ENCODE results near the gene ANKZF1. TPM values are rescaled to one million over a fixed set of nuclear protein-coding genes. Genes with fewer than 3 reads are reported as not detected.
A peak's percentile ranks its signal among the peaks of the same experiment; 100 is the strongest.
"Not testable (repeated sequence)": the region's sequence is repeated elsewhere in the genome, so short reads cannot be mapped to it uniquely, and the experiment has no call there.

Gene ANKZF1
- polyA plus RNA-seq, 1 donor: 73.1 TPM

DNA sequence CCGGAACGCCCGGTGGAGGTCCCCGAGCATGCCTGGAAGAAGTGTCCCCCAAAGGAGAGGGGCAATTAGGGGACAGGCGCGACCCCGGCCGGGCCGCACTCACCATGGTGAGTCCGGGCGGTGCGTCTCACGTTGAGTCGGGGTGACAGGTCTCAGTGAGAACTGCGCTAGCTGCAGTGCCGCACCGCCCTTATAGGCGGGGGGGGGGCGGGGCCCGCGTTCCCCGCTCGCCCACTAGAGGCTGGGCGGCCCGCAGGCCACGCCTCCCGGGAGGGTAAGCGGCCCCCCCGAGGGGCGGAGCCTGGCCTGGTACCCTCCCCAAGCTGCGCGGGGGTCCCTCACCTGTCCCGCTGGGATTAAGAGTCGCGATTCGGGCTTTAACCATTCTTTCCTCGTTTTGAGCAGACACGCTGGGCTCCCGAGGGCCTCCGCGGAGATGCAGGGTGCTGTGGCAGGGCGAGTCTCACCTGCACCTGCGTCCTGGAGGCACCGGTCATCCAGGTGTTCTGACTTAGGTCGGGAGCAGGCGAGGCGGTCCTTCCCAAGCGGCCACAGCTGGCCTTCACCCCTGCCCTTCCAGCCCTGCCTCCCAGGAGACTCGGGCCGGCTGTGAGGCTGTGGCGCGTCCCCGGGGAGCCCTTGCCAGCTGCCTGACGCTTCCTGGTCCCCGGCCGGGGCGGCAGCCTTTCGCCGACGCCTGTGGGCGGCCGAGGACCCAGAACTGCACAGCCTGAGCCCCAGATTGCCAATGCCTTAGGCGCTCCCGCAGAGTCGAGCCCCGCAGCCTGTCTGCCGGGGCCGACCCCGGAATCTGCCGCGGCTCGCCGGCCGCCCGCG is 24.4 kb downstream of the ANKZF1 start, which contains the start of gene TUBA4A:
TUBA4A (minus strand) TSS at position 166 of the 837 bp plus-strand sequence; CDS start at position 106, 60 bp downstream.
- DNase-seq: no peak

DNA sequence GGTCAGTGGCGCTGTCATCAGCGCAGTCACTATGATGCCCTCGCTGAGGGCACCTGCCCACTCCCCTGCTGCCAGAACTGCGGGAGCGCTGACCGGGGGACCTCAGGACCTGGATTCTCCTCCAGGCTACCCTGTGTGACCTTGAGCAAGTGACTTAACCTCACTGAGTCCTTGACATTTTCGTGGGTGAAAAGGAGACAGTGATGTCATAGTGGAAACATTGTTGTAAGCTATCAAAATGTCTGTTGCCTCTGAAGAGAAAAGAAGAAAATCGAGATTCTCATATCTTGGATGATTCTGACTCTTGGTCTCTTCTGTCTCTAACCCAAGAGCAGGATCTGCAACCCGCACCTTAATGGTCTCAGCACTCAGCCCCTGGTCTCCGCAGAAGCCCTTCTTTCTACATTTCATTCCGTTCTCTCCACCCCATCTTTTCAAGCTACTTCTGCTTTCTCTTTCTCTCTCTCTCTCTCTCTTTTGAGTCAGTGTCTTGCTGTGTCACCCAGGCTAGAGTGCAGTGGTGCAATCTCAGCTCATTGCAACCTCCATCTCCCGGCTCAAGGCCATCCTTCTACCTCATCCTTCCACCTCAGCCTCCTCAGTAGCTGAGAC is 25.1 kb downstream of the ANKZF1 start:
- no peak for DNase-seq

DNA sequence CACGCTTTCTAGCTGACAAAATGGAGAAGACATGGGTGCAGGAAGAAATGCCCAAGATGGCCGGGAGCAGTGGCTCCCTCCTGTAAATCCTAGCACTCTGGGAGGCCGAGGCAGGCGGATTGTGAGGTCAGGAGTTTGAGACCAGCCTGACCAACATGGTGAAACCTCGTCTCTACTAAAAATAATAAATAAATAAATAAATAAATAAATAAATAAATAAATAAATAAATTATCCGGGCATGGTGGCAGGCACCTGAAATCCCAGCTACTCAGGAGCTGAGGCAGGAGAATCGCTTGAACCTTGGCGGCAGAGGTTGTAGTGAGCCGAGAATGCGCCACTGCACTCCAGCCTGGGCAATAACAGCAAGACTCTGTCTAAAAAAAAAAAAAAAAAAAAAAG is 29.3 kb downstream of the ANKZF1 start:
- not testable (repeated sequence) for DNase-seq

DNA sequence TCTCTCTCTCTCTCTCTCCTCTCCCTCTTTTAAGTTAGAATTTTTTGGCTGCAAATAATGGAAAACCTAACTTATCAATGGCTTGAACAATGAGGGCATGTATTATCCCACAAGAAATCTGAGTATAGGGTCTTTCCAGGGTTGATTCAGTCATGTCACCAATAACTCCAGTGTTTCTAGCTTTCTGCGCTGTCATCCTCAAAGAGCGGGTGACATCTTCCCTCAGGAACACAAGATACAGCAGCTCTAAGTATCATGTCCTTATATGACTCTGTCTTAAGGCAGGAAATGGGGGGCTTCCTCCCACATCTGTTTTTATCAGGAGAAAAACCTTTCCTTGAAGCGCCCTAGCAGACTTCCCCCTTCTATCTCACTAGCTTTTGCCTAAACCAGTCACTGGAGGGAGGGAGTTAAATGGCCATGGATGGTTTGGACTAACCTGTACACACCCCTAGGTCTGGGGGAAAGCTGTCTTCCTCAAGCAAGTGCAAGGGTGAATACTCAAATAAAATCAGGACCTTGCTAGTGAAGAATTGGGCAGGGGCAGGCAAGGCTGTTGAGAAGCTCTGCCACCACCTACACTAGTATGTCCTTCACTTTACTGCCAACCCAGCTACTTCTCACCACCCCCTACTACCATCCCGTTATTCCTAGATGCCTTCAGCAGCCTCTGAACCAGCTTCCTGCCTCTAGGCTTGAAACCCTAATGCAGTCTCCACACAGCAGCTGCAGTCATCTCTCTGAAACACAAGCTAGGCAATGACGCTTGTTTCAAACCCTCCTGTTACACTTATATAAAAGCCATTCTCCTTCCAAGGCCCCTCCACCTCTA is 31.6 kb downstream of the ANKZF1 start:
- no peak for DNase-seq

DNA sequence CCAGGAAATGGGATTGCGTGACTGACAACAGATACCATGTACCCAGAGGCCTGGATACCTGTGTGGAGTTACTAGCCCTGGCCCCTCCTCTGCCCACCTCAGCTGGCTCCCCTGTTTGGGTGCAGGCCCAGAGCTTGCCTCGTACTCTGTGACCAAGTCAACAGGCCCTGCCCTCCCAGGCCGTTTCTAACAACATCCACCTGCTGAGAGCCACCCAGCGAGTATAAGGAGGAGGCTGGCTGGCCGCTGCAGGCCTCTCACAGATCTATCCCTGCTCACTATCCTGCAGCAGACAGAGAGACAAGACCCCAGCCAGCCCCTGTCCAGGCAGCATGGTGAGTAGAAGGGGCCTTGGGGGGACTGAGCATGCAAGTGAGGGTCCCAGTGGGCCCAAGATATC is 36.6 kb downstream of the ANKZF1 start:
- no peak for DNase-seq

DNA sequence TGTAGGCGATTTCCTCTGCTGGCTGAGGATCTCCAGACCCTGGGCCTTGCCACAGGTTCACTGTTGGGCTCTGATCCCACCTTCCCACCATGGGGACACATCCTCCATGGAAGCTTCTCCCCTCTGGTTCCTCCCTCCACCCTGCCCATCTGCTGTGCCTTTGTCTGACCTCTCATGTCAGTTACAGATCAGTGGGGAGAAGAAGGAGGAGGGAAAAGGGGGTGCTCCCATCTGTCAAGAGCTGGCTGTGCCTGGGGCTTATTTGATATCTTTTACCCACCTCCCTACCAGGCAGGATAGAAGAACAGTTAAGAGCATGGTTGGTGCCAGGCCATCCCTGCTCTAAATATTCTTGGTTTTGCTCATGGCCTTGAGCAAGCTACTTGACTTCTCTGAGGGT is 37.3 kb downstream of the ANKZF1 start:
- no peak for DNase-seq

DNA sequence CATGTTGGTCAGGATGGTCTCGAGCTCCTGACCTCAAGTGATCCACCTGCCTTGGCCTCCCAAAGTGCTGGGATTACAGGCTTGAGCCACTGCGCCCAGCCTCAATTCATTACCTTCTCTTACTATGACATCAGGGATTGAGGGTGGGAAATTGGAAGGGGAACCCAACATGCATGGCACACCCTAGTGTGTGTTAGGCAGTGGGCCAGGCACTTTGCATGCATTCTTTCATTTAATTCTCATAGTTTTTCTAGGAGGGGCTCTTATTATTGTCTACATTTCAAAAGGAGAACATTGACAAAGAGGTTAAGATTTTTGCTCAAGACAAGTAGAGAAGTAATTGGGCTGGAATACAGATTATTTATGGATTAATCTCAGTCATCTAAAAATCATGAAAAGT is 38.7 kb downstream of the ANKZF1 start:
- no peak for DNase-seq

DNA sequence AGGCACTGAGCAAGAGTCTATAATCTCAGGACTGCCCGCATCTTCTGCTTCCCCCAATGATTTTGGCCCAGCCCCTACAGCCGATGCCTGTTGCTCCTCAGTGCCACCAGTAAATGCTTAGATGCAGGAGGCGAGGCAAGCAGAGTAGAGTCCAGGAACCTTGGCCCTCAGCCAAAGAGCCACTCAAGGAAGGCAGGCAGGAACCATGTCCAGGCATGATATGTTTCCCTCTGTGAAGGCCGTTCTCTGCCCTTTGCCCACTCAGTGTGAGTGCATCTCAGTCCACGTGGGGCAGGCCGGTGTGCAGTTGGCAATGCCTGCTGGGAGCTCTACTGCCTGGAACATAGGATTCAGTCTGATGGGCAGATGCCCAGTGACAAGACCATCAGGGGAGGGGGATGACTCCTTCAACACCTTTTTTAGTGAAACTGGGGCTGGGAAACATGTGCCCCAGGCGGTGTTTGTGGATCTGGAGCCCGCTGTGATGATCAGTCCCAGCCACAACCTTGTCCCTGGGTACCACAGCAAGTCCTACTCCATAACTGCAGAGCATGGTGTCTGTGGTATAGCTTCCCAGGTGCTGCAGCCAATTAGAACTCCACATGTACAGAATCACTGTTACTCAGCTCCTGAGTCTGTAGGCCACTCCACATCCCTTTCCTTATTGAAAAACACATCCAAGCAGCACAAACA is 39.9 kb downstream of the ANKZF1 start:
- no peak for DNase-seq

DNA sequence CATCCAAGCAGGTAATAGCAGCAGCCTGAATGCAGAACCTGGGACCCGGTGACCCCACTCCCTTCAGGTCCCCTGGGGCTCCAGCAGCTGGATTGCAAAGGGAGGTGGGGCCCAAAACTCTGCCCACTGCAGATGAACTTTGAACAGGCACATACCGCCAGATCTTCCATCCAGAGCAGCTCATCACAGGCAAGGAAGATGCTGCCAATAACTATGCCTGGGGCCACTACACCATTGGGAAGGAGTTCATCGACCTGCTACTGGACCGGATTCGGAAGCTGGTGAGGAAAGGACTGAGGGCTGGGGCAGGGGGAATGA is 40.4 kb downstream of the ANKZF1 start:
- DNase-seq: no peak

DNA sequence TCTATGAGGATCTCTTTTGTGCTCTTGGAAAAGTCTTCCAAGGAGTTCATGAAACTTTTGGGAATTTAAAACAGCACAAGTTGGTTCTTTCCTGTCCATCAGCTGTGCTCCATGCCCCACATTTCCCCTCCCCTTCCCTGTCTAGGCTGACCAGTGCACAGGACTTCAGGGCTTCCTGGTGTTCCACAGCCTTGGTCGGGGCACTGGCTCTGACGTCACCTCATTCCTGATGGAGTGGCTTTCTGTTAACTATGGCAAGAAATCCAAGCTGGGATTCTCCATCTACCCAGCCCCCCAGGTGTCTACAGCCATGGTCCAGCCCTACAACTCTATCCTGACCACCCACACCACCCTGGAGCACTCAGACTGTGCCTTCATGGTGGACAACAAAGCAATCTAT is 41.4 kb downstream of the ANKZF1 start:
- DNase-seq: no peak

DNA sequence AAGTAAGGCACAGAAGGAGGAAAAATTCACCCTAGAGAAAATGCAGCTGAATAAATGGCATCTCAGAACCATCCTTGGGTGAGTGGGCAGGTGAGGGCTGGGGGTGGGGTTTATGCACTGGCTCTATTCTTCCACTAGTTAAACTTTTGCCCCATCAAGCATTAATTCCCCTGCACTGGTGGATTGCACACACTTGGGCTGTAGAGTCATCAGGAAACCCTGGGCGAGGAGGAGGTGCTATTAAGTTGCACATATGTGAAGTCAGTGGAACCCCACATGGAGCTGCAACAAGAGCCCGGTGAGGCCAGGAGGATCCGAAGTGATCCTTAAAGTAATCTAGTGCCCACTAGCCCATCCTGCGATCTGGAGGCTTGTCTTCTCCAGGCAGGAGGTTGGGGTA is 42.8 kb downstream of the ANKZF1 start:
- DNase-seq: no peak

DNA sequence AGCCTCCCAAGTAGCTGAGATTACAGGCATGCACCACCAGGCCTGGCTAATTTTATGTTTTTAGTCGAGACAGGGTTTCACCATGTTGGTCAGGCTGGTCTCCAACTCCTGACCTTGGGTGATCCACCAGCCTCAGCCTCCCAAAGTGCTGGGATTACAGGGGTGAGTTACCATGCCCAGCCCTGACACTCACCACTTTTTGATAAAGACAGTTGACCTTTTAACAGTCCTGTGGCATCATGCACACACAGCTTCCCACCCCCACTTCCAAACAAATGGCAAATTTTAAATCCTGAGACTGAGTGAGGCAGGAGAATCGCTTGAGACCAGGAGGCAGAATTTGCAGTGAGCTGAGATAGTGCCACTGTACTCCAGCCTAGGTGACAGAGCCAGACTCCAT is 43.4 kb downstream of the ANKZF1 start:
- no peak for DNase-seq

DNA sequence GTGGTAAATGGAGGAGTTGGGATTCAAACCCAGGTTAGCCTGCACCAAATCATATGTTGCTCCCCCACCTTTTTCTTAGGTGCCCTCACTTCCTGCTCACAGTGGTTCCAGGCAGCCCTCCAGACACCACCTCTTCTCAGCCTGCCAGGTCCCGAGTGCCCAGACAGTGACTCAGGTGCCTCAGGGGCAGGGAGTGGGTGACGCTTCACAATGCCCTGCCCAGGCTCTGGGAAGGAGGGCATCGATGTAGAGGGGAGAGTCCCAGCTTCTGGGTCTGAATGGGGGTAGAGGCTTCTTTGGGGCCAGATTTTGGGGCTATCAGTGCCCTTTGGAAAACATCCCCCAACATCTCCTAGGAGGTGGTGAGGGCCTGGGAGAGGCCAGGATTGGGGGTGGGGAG is 44.3 kb downstream of the ANKZF1 start:
- no peak for DNase-seq

DNA sequence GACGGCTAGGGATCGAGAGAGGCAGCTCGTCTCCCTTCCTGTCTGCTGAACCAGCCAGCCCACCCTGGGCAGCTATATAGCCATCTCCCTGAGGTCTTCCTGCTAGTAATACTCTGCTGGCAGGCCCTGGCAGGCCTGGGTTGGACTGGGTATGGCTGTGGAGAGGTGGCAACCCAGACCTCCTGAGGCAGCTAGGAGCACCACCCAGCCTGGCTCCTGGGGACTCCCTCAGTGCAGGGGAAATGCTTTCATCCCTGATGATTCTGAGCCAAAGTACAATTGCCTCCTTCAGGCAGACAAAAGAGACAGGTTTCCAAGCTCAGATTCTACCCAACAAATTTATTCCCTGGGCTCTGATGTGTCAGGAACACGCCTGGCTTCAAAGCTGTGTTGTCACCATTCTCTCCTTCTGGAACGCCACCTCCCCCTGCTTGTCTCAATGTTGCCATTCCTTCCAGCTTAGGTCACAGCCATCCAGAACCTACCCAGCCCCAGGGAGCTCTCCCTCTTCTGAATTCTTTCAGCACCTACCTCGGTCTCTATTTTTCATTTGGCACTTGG is 44.8 kb downstream of the ANKZF1 start:
- no peak for DNase-seq

DNA sequence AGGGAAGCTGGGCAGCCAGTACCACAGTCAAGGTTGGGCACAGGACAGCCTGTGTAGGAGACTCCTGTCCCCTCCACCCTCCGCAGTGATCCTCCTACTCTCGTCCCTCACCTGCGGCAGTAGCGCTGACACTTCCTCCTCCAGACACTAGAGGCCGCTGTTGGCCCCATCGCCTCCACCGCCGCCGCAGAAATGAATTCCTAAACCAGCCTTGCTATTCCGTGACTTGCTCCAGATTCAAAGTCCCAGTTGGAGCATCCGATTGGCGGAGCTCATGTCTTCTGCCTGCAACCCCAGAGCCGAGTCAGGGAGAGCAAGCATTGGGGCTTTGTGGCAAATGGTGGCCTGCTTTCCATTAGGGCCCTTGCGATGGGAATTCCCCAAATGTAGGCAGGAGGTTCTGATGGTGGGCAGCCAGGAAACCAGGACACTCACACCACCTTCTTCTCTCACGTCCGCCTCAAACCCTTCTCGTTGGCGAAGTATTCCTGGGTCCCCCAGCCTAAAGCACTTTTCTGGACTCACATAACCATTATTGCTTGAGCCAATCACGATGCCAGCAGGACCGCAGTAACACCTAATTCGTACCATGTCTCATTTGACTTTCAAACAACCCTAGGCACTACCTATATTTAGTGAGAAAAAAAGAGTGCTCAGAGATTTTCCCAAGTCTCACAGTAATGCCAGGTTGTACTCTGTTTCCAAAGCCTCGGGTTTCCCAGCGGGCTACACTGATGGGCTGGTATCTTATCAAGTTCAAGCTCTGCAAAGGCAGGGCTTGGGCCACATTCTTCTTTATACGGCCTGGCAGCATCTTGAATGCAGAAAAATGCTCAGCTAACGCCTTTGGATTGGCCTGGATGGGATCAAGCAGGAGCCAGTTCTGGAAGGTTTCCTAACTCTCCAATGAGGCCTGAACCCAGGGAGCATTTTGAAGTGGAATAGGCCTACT is 48.4 kb downstream of the ANKZF1 start:
- DNase-seq: peak; percentile 82

DNA sequence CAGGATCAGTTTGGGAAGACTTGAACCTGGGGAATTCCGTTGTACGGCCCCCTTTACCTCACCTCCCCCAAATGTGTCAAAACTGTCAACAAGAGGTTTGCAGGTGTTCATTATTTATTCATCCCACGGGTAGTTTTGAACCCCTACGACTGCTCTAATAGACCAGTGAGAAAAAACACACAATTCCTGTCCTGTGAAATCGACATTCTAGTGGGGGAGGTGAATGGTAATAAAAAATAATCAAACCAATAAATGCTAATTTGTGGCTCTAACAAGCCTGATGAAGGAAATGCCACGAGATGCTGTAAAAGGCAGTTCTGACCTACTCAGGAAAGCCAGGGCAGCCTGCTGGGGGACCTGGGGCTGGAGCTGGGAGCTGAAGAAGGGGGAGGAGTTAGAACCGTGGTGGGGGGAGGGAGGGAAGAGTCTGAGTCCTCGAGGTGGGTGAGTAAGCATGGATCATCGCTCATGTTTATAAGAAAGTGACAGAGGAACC is 49.1 kb downstream of the ANKZF1 start:
- no peak for DNase-seq

DNA sequence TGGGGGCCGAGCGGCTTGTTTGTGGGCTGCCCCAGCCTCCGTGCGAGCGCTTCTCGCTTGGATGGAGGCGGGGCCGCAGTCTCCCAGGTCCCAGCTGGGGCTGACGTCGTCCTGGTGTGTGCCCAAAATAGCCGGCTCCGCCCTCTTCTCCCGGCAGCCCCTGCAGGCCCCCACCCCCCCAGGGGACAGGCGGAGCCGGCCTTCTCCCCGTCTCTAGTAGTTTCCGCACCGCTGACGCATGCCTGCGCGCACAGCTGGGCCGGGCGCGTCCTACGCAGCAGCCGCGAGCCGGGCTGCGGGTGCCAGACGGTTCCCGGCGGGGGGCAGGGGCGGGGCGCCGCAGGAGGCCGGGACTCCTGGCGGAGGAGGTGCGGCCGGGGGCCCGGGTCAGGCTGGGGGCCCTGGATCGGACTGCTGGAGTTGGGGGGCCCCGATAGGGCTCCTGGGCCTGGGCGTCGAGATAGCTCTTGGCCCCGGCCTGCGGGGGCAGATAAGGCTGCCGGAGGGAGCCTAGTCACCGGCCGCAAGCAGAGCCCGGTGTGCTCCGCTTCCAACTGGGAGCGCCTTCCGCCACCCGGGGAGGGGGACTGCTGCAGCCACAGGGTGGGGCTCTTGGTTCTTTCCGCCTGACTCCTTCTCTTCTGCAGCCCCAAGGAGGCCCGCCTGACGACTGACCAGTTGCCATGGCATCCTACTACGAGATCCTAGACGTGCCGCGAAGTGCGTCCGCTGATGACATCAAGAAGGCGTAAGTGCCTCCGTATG is 49.7 kb downstream of the ANKZF1 start, which contains the start of gene DNAJB2:
DNAJB2 (plus strand) TSS at position 216 of the 765 bp plus-strand sequence; CDS start at position 684, 468 bp downstream.
- peak; percentile 97 for DNase-seq

DNA sequence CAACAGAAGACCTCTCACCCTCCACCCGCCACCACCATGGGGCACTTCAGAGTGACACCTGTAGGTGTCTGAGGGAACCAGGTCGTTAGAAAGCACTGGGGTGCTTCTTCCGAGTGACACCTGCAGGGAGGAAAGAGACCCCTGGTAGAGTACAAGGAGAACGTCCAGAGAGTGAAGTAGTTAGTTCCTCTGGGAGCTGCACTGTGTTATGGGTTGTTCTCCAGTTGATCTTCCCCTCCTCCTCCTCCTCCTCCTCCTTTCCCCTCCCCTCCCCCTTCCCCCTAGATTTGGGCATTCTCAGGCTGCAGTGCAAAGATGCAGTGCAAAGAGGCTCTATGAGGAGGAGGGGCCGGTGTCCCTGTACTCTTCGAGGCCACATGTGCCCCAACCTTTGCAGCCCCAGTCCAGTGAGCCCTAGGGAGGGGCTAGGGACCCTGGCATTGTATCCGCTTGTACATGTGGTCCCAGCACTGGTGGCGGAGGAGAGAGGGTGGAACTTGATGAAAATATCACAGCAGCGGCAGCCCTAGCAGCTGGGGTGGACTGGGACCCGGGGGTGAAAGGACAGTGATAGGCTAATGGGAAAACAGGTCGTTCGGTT is 50.4 kb downstream of the ANKZF1 start:
- DNase-seq: no peak

DNA sequence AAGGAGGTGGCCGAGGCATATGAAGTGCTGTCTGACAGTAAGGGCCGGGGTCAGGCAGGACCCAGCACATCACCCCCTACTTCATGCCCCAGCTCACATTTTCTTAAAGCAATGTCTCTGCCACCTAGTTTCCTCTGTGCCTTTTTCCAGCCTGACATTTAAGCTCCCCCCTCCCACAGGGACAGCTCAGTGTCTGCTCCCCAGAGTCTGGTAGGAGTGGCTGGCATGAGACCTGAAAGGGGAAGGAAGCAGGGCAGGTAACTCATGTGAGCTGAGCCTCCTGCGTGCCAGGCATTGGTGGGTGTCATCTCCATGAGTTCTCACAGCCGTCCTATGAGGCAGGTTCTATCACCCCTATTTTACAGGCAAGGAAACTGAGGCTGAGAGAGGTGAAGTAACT is 51.0 kb downstream of the ANKZF1 start:
- DNase-seq: no peak

Data from left kidney (tissue), 2 donors.